HG03575 (cell line): ENCODE data around the gene MPG.

Experiments used
- ATAC-seq: cut with Tn5 transposase; IDR thresholded peaks from one replicate; pipeline ENCODE4 v1.9.1; 2021; ENCODE audit not compliant: unreplicated experiment, insufficient number of reproducible peaks, low FRiP score; ENCODE audit errors: extremely low read depth

Gene MPG

GRCh38 chr16:63998-64913, 13.8 kb upstream of the MPG start:
- no peak for ATAC-seq

DNA sequence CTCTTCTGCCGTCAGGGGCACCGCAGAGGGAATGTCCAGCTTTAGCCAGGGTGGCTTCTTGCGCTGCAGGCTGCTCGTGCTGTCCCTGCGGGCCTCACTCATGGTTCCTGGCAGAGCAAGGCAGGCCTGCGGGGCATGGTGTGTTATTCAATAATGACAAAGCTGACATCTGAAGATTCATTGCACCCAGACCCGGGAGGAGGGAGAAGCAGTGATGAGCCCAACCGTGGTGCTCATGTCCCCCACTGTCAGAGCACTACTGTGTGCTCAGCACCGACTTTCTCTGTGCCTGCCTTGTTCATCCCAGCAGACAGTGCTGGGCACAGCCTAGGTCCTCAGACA, 13.1 kb upstream of the MPG start:
- ATAC-seq: no peak

DNA sequence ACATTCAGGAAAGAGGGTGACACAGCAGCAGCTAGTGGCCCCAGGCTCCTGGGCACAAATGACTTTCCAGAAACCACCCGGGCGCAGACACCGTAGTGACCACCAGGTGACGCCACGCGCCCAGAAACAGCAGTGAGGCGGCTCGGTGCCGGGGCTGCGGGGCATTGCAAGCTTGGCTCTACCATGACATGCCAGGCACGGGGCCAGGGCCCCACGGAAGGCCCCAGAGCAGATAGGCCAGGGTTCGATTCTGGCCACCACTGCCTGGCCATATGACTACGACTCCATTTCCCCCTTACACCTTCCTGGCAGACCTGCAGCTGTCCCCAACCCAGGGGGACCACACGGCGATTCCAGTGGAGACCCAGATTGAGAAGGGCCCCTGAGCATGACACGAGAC, 12.3 kb upstream of the MPG start:
- ATAC-seq: no peak

DNA sequence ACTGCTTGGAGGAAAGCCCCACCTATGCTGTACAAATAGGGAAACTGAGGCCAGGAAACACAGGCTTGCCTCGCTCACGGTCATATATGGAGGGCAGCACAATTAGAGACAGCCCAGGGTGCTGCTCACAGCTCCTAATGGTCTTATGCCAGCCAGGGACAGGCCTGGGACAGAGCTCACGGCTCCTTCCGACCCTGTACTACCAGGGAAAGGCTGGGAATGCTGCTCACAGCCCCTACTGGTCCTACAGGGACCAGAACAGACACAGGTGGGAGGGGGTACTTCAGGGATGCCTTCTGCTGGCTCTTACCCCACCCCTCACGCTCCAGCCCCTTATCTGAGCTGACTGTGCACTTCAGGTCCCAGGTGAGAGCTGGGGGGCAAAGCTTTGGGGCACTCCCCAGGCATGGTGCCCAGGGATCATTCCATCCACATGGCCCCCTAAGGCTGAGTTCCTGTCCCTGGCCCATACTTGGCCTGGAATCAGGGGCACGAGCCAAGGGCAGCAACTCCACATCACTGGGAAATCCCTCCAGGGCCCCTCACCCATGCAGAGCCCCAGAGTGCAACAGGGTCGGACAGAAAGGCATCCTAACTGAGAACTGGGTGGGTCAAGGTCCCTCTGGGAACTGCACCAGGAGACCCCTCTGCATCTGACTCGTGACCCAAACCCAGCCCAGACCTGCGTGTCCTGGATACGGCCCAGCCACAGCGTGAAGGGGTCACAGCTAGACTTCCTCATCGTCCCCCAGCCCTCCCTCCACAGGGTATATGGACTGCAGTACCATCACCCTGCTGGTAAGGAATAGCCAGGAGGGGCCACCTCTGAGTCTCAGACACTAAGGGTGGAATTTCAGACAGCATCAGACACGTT, 11.5 kb upstream of the MPG start:
- no peak for ATAC-seq

DNA sequence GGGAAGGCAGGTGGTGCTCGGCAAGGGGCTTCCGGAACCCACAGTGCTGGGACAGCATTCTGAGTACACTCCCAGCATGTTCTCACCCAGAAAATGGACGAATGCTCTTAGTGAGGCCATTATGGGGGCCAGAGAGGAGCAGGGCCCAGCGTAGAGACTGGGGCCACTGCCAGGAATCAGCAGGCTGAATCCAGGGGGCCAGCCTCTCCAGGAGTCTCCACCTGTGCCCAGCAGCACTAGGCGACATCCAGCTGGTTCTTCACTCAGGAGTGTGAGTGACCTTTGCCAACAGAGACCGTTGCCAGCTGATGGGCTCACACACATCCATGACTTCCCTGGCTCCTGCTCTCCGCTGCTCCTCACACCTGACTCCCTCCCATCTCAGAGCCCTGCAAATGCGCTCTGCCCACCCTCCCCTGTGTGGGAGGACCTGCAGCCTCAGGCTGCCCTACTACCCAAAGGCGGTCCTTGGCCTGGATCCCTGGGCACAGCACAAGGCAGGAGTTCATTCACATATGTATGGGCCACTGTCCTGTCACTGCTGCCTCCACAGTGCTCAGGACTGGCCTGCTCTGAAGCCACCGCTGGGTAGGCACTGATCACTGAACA, 10.7 kb upstream of the MPG start:
- ATAC-seq: no peak

DNA sequence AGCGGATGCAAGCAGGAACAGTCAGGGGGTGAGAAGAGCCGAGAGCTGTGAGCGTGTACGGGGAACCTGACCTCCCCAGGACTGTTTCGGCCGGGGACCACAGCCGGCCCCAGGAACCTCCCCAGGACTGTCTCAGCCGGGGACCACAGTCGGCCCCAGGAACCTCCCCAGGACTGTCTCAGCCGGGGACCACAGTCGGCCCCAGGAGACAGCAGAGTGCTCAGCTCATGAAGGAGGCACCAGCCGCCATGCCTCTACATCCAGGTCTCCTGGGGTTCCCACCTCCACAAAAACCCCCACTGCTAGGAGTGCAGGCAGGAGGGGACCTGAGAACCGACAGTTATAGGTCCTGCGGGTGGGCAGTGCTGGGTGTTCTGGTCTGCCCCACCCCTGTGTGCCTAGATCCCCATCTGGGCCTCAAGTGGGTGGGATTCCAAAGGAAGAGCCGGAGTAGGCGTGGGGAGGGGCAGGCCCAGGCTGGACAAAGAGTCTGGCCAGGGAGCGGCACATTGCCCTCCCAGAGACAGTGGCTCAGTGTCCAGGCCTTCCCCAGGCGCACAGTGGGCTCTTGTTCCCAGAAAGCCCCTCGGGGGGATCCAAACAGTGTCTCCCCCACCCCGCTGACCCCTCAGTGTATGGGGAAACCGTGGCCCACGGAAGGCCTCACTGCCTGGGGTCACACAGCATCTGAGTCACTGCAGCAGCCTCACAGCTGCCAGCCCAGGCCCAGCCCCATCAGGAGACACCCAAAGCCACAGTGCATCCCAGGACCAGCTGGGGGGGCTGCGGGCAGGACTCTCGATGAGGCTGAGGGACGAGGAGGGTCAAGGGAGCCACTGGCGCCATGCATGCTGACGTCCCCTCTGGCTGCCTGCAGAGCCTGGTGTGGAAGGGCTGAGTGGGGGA, 9.9 kb upstream of the MPG start:
- ATAC-seq: no peak

DNA sequence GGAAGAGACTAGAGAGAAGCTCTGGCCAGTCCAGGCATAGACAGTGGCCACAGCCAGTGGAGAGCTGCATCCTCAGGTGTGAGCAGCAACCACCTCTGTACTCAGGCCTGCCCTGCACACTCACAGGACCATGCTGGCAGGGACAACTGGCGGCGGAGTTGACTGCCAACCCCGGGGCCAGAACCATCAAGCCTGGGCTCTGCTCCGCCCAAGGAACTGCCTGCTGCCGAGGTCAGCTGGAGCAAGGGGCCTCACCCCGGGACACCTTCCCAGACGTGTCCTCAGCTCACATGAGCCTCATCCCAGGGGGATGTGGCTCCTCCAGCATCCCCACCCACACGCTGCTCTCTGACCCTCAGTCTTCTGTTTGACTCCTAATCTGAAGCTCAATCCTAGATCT, 8.8 kb upstream of the MPG start:
- ATAC-seq: no peak

- no peak for ATAC-seq
These were observed 6.8 kb upstream of the MPG start for GRCh38 chr16:71210-71539.

GRCh38 chr16:71540-72401, 6.3 kb upstream of the MPG start:
- no peak for ATAC-seq

DNA sequence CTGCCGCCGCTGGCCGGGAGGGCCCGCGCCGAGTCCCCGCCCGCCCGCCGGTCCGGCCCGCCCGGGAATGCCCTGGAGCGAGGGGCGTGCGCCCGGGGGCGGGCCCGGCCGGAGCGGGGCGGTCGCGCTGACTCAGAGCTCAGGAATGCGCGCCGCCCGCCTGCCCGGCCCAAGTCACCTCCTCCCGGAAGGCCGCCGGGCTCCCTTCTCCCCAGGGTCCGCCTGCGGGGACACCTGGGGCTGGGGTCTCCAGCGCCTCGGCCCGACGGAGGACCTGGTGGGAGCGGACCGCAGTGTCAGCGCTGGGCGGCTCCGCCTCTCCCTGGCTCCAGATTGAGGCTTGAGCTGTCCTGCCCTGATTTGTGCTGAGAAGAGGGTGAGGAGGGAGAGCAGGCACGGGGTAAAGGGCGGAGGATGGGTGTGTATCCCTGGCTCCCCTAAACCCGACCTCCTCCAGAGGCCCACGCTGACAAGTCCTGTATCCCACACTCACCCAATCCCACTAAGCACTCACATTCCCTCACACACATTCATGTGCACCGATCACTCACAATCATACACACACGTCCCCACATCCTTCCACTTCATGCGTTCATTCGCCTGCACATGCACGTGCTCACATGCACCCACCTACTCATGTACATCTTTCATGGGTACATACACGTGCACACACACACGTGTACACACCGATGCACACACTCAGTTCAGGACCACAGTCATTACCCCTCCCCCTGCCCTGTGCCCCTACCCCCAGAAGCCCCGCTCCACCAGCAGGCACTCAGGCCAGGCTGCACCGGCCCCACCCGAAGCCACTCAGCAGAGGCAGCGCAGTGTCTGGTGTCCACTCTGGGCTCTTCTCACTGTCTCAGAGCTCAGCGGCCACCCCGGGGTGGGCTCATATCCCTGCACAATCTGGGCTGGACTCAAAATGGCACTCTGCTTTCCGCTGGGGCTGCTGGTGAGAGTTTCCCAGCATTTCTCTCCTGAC, 5.2 kb upstream of the MPG start, which contains the start of gene RHBDF1:
RHBDF1 (minus strand) TSS at position 71 of the 988 bp plus-strand sequence. CDS start 7,616 bp downstream, outside the sequence.
- ATAC-seq: no peak

- ATAC-seq: no peak
These were observed 3.8 kb upstream of the MPG start for GRCh38 chr16:74051-74746.

DNA sequence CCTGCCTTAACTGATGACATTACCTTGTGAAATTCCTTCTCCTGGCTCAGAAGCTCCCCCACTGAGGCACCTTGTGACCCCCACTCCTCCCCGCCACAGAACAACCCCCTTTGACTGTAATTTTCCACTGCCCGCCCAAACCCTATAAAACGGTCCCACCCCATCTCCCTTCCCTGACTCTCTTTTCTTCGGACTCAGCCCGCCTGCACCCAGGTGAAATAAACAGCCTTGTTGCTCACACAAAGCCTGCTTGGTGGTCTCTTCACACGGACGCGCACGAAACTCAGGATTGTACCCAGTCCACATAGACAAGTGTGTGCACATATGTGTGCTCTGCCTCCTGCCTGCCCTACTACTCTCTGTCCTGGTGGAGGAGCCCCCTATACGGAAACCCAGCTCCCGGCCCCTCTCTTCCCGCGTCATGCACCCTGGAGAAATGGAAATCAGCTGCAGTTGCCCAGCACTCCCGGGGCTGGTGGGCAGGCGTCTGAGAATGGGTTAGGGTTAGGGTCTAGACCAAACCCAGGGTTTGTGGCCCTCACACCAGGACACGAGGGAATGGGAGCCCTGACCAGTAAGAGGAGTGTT, 3.2 kb upstream of the MPG start:
- no peak for ATAC-seq

DNA sequence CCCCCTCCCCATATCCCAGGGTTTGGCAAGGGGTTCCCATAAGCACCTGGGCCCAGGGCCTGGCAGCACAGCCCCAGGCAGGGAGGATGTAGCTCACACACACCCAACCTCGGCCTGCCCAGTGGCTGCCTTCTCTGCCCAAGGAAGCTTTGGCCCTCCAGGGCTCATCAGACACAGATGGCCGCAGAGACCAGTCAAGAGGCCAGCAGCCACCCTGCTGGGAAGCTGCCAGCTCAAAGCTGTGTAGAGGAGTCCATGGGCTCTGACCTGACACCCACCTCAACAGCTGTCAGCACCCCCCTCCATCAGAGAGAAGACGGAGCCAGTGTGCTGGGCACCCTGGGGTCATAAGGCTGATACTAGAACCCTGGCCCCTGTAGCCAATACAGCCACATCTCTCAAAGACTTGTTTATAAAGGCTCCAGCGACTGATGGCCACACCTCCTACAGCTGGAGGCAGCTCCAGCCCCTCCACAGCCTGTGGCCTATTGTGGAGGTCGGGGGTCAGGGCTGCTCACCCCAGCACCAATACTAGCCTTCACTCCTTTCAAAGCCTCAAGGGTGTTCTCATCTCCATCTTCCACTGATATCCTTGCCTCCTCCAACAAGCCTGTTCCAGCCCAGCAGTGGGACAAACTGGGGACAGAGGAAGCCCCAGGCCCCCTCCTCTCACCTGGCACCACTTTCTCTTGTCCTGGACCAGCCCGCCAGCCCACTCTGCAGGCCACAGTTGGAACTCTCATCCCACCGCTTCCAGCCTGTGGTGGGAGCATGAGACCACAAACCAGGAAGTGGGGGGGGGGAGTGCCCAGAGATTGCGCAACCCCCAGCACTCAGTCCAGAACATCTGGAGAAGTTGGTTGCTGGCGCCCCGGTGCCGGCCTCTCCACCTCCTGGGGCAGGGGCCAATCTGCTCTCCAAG, 2.2 kb upstream of the MPG start:
- ATAC-seq: no peak

DNA sequence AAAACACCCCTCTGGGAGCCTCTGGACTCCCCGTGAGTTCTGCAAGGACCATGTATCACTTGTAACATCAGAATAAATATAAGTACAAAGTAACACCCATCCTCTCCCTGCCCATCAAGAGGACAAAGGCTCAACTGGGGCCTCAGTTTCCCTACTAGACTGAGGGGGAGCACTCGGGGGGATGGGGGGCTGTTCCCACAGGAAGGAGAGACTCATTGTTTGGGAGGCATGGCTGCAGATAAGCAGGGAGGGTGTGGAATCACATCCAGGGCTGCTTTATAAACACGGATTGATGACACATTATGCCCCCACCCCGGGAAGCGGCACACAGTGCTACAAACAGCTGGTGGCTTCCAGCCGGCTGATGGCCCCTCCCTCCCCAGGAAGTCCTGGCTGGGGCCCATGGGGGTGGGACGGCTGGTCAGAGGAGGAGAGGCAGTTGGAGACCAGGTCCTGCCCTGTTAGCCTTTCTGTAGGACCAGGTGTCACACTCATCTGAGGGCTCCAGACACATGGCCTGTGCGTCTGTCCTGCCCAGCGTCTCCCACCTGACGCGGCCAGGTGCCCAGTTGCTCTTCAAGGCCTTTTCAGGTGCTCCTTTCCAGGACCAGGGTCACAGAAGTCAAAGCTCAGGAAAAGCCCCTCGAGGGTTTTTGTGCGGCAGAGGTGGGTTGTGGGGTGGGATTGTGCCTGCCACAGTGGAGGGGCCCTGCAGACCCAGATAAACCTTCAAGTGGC, 1.3 kb upstream of the MPG start:
- no peak for ATAC-seq
